GM21447 (cell line): ENCODE measurements around the gene PHF19.

ENCODE experiments used
- ATAC-seq: cut with Tn5 transposase; IDR thresholded peaks from one replicate; pipeline ENCODE4 v1.9.1; 2021; ENCODE audit not compliant: unreplicated experiment

The PHF19 gene

DNA sequence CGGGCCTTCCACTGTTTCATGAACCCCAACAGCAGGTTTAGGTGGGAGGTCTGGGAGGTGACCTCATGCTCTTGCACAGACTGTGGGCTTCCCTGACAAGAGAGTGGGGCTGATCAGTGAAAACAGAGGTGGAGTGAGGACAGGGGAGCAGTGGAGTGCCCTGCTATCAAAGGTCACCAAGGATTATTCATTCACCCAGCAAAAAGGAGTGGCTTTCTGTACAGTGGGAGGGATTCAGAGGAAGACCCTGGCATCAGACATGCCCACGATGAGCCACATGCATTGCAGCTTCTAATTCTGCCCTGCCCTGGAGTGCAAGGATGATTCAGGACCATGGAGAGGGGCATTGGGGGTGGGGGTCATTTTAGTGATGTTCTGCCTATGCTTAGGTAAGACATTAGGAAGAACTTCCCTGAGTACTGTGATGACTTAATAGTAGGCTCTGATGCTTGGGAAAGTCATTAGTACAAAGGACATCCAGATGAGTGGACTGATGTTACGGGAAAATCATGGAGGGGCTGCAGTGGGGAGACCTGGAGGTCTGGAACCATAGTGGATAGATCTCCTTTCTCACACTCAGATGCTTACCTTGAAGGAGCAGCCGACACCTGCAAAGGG is 36.8 kb upstream of the PHF19 start:
- no peak for ATAC-seq

DNA sequence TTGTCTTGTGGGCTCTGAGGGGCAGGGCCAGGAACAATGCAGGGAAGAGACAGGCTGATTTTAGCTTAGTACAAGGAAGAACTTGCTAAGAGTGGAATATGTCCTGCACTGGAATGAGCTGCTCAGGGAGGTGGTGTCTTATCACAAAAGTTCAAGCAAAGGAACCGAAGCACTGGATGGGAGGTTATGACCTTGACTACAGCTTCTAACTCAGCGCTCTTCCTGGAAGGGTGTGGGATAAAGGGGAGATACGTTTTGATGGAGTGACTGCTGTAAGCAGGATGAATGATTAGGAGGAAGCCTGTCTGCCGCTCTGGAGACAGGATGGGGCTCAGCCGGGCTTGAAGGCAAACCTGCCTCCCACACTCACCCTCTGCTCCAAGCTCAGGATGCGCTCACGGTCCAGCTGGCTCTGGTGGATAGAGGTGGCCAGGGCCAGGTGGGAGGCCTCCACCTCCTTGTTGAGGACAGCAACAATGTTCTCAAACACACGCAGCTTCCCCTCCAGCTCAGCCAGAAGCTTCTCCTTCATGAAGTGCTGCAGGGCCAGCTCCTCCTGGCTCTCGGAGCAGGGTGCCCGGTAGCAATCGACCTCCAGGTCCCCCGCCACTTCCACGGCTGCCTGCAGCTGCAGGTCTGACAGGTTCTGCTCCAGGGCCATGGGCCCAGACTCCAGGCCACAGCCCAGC is 36.1 kb upstream of the PHF19 start:
- no peak for ATAC-seq

DNA sequence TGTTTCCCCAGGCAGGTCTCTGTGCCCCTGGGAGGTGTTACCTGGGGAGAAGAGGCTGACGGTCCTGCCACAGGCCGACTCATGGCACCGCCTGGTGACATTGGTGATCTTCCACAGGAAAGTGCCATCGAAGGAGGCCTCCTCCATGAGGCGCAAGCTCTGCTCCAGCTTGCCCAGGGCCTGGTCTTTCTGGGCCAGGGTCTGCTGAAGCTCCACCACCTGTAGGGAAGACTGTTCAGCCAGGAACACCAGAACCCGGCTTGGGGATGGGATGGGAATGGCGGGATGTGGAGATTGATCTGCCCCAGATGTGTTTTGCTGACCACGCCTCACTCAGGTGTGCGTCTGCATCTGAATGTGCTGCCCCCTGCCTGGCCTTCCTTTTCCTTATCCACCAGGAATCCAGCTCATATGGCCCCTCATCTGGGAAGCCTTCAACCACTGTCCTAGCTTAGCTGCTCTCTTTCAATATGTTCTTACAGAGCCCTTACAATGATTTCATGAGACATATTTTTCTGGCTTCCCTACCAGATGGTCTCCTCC is 34.4 kb upstream of the PHF19 start:
- ATAC-seq = no peak

DNA sequence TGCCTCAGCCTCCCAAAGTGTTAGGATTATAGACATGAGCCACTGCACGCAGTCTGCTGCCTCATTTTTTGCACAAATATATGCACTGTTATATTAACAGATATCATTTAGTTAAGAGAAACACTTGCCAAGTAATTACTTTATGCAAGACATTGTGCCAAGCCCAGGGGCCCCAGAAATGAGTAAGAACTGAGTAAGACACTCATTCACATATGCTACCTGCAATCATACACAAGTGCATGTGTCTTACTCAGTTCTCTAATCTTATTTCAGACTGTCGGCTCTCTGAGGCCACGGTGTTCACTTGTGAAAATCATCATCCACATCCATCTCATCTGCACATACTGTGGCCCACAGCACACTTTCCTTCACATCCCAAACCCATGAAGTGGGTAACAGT is 33.7 kb upstream of the PHF19 start:
- no peak for ATAC-seq

DNA sequence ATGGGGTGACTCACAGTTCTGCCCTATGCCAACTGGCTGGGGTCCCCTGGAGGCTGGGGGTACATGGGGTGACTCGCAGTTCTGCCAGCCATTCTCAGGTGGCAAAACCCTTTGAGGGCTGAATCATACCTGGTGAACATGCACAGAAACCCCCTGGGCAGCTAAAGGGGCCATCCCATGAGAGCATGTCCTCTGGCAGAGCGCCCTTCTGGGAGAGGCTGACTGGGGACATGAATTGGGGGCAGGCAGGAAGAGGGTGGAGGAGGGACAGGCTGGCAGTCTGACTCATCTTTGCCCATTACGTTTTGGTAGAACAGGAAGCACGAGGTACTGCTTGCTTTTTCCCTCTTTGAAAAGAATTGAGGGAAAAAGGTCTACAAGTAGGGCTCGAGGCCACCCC is 32.9 kb upstream of the PHF19 start:
- ATAC-seq = no peak

DNA sequence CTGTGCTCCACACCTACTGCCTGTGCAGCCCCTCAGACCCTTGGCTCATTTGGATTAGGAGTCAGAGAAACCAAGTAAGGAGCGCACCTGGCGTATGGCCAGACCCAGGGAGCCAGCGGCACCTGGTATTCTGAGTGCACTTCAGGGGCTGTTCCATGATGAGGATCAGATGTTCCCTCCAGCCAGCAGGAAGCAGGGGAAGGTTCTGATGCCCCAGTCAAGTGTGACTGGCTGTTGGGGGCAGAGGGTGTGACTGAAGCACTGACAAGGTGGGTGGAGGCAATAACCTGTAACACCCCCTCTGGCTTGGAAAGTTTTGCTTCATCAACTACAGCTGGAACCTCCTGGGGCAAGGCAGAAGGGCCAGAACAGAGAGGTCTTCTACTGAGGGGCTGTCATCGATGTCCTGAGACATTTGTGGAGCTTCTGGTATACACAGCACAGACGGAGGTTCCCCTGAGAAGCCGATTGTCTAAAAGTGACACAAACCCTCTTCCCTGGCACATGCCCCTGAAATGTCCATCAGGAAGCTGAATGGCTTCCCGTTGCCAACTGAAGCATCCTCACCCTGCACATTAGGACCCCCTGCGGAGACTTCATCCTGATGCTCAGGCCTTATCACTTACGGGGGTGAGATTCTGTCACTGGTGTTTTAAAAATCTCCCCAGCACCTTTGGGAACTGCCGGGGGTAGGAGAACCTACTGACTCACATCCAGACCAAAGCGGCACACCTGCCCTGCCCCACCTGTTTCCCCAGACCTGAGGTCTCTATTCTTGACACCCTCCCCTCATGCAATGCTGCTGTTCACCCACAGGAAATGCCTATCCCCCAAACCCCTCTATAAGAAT is 28.6 kb upstream of the PHF19 start:
- ATAC-seq = no peak

DNA sequence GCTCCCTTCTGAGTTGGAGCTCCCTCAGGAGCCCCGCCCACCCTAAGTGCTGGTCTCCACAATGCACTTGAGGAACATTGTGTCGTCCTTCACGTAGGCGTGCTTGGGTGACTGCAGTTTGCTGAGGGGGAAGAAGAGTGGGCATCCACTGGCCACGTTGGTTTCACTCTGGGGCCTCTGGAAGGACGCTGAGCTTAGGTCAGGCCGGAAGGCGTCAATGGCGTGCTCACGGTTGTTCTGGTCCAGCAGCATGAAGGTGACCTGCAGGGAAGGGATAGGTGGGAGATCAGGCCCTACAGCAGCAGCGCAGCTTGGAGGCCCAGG is 28.0 kb upstream of the PHF19 start:
- ATAC-seq = no peak

DNA sequence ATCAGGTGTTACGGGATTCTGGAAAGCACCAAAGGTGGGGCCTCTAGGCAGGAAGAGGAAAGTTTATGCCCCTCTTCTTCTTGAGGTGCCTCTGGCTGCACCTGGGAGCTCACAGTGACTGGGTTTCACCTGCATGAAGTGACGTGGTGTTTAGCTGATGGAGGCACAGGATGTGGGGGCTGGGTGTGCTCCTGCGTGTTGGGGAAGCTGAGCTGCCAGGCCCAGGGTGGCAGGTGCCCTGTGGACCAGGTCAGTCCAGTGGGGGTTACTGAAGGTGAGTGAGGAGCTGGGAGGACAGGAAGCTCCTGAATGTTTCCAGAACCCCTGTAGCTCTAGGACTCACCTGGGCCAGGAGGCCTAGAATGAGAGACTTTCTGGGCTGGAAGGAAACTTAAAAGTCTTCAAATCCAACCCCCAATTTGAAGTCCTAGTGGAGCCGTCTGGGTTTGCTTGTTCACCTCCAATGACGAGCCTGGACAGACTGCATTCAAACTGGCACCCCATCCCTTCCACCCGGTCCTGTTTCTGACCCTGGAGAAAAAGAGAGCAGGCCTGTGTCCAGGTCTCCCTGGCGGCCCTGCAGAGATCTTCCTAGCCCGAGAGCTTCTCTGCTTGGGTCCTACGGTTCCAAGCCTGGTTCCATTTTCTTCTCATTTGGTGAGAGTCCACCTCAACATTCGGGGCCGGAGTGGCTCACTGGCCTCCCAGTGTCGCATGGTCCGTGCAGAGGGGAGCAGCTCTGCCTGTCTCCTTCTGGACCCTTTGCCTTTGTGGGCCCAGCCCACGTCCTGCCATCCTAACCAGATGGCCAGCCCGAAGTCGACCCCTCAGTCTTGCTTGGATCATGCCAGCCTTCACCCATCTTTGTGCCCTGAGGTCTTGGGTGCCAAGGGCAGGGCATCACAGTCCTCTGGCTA is 27.3 kb upstream of the PHF19 start:
- no peak for ATAC-seq

DNA sequence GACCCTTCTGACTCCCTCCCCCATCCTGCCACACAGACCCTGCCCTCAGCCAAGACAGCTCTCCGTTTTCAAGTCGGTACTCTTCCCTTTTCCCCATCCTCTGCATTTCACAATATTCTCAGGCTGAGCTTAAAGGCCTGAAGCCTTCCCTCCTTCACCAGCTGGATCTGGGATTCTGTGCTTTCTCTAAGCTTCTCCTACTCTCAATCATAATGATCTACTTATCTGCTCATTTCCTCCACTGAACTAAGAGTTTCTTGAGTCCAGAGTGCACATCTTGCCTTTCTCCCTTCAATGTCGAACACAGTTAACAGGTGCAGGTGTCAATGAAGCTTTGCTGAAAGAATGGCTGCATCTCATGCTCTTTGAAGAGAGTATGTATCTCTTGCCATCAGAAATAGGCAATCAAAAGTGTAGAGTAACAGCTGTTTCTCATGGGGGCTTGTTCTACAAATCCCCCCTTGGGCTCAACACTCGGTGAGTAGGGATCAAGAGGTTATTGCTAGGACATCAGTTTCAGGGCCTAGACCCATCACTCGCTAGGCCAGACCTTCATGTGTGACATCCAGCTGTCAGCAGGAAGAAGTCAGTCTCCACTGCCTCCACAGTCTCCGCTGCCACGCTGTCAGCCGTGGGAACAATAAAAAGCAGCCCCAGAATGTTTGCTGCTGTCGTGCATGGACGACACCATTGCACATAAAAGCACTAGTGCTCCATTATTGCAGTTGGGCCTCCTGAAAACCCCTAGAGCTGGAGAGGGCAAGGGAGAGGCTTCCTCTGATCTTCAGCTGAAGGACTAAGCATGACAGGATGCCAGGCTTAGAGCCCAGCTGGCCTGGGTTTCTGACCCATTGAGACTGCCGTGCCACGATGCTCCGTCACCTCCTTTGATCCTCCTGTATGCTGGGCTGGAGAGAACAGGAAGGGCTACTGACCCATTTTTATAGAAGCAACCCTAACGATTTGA is 25.9 kb upstream of the PHF19 start:
- ATAC-seq = no peak

DNA sequence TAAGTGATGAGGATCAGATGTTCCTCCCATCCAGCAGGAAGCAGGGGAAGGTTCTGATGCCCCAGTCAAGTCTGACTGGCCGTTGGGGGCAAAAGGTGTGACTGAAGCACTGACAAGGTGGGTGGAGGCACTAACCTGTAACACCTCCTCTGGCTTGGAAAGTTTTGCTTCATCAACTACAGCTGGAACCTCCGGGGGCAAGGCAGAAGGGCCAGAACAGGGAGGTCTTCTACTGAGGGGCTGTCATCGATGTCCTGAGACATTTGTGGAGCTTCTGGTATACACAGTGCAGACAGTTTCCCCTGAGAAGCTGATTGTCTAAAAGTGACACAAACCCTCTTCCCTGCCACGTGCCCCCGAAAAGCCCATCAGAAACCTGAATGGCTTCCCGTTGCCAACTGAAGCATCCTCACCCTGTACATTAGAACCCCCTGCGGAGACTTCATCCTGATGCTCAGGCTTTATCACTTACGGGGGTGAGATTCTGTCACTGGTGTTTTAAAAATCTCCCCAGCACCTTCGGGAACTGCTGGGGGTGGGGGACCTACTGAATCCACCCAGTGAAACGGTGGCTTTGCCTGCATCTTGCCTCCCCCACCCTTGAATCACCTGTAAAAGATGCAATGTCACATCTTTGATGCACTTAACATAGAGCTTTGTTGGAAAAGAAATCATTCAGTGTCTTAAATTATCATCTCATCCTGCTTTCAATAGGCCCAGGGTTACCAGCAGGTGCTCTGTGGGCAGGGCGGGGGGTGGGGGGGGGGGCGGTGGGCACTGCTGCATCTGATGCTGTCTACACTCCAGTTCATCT is 25.0 kb upstream of the PHF19 start:
- ATAC-seq = no peak

DNA sequence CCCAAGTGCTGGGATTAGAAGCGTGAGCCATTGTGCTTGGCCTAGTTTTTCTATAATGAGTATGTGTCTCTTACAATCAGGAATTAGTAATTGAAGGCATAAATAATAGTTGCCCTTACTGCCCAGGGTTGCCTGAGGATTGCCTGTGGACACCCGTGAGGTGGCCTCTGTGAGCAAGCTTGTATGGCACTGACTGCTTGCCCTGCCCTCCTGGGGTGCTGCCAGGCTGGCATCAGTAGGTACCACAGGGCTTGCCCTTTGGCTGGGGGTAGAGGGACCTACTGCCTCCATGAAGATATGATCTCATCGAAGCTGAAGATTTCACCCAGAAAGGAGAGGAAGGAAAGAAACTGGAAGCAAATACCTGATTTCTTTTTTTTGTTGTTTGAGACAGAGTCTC is 23.8 kb upstream of the PHF19 start:
- ATAC-seq = no peak

DNA sequence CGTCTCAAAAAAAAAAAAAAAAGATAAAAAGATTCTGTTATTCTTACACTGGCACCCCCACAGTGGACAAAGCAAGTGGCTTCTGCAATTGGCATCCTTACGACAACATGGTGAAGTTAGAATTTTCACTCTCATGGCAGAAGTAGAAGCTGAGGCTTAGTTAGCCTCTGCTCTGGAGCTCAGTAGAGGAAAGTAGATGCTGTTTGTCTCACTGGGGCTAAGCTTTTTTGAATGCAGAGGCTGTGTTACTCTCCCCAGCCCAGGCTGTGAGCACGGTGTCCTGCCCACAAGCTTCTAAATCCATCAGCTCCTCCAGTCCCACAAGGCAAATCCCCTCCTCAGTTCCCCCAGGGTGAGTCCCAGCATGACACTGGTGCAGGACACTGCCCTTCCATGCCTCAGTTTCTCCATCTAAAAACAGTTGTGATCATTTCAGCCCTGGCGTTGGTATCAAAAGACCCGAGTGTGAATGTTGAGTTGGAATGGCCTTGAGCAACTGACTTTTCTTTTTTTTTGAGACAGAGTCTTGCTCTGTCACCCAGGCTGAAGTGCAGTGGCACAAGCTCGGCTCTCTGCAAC is 22.6 kb upstream of the PHF19 start:
- no peak for ATAC-seq

DNA sequence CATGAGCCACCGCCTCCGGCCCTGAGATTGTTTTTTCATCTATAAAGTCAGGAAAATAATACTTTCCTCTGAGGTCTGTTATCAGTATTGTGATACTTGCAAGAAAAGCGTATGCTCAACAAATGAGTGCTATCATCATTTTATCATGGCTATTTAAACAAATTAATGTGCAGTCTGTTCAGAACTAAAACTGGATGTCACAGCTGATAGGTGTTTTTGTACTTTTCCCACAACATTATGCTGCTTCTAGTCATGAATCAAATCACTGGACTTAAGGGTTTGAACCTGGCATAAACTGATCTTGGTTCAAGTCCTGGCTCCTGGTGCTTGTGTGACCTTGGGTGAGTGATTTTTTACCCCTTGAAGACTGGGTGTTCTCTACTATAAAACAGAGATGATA is 21.4 kb upstream of the PHF19 start:
- ATAC-seq = no peak

DNA sequence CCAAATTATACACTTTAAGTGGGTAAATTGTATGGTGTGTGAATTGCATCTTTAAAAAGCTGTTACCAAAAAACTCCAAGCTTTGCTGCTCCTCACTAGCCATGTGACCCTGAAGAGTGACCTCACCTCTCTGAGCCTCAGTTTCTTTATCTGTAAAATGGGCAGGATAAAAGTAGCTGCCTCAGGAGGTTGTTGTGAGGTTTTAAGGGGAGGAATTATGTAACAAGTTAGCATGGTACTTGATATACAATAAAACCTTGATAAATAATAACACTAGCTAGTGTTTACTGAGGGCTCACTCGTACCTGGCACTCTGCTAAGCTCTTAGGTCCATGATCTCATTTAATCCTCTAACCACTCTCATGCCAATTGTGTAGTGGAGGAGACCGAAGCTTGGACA is 19.0 kb upstream of the PHF19 start:
- no peak for ATAC-seq

DNA sequence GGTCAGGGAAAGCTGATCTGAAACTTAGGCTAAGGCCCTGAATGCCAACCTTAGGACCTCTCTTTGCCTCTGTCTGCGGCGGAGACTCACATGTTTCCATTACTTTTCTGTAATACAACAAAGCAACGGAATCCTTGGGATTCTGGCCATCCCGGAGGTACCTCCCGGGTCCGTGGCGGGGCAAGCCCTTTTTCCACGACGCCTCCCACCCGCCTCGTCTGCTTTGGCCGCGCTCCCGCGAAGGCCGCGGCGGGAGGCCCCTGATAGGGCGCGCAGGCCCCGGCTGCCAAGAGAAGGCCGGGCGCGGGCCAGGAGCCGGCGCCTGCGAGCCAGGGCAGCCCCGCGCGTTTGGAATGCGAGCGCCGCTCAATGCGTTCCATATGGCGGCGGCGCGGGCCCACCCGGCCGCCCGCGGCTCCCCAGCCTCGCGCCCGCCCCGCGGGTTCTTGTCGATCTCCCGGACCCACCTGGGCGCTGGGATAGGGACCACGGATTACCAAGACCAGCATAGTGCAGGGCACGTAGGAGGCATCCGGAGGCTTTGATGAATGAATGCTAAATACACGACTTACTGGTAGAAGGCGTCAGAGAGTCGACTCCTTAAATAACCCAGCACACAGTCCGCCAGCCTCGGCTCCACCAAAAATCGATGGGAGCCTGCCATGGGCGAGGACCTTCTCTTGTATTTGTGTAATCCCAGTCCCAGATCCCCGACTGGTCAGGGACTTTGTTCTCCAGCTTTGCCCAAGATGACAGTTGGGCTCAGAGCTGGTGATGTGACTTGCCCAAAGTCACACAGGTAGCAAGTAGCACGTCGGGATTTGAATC is 17.5 kb upstream of the PHF19 start:
- no peak for ATAC-seq

DNA sequence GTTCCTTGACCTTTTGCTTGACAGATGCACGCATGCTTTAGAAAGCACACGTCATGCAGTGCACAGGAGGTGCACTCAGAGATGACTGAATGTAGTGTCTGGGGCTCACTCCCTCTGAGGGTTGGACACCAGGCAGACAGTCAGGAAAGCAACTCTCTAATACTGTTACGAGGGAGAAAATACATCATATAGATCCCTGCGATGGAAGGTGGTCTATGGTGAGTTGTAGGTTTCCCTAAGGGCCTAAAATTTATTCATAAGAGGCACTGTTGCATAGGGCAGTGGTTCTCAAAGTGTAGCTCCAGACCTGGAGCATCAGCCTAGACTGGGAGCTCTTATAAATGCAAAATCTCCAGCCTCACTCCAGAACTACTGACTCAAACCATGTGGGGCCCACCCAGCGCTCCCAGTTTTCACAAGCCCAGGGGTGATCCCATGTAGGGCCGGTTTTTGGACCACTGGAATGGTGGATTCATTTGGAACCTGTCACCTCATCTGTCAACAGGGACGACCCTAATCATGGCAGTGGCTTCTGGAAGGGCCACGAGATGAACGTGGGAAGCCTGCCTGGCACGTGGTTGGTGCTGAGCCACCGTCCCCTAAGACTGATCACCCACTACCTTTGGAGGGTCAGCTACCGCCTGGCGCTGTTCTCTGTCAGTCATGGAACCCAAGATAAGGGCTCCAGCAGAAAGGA is 16.8 kb upstream of the PHF19 start:
- ATAC-seq = no peak
